AG04449 (cell line): ENCODE data around the gene SLPI.

Experiments used
- CTCF ChIA-PET: fragments of 350-600 bp; formaldehyde crosslinking; extraction: SDS; loops from one replicate; lab custom pipeline; 2021; ENCODE audit warnings: antibody characterized with exemption; lab: Yijun Ruan, JAX
- POLR2A ChIA-PET: fragments of 400-600, 350-600 bp; formaldehyde crosslinking; extraction: SDS; loops from one replicate; lab custom pipeline; 2020; ENCODE audit warnings: antibody characterized with exemption, inconsistent platforms; lab: Yijun Ruan, JAX
- DNase-seq: peaks from one replicate; pipeline ENCODE4 v3.0.0-alpha.2; 2010; ENCODE audit warnings: low read depth, low spot score
- H3K4me3 ChIP-seq: 2 replicates; pipeline ENCODE4 v1.5.1; 2011; ENCODE audit warnings: low read depth, mild to moderate bottlenecking, control low read depth, low read length
- TF ChIP-seq, protein P1 (sequence below): IDR thresholded peaks from one replicate; pipeline ENCODE4 v1.5.1; 2011; ENCODE audit warnings: mild to moderate bottlenecking, moderate library complexity, low read length, control low read depth, inconsistent platforms; ENCODE audit not compliant: insufficient read depth; ENCODE audit errors: missing control alignments

Gene SLPI

DNA sequence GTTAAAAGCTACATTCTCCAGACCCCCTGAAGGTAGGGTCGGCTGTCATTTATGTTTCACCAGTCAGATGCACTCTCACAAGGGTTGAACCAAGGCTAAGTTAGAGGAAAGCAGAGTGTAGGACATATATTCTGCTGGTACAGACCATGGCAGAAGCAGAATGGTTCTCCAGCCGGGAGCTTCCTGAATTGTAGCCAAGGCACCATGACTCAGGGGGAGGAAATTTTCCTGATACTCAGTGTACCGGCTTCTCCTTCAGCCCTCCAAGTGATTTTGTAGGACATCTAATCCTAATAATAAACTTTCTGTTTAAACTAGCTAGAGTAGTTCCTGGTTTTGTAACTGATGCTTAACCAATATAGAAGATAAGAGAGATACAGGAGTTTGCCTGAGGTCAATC is 14.2 kb upstream of the SLPI start:
- no peak for DNase-seq
- ChIA-PET POLR2A (no interaction called here), CTCF (interaction anchor here (1.1 to 7.5 kb wide), 3 partner anchors 14 to 166 kb away, joined by 3 to 57 read pairs (median 4); no protein-coding TSS in a partner anchor)
- TF ChIP-seq, protein P1, sequence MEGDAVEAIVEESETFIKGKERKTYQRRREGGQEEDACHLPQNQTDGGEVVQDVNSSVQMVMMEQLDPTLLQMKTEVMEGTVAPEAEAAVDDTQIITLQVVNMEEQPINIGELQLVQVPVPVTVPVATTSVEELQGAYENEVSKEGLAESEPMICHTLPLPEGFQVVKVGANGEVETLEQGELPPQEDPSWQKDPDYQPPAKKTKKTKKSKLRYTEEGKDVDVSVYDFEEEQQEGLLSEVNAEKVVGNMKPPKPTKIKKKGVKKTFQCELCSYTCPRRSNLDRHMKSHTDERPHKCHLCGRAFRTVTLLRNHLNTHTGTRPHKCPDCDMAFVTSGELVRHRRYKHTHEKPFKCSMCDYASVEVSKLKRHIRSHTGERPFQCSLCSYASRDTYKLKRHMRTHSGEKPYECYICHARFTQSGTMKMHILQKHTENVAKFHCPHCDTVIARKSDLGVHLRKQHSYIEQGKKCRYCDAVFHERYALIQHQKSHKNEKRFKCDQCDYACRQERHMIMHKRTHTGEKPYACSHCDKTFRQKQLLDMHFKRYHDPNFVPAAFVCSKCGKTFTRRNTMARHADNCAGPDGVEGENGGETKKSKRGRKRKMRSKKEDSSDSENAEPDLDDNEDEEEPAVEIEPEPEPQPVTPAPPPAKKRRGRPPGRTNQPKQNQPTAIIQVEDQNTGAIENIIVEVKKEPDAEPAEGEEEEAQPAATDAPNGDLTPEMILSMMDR: no peak
- no peak overlapping the region for H3K4me3 ChIP-seq

DNA sequence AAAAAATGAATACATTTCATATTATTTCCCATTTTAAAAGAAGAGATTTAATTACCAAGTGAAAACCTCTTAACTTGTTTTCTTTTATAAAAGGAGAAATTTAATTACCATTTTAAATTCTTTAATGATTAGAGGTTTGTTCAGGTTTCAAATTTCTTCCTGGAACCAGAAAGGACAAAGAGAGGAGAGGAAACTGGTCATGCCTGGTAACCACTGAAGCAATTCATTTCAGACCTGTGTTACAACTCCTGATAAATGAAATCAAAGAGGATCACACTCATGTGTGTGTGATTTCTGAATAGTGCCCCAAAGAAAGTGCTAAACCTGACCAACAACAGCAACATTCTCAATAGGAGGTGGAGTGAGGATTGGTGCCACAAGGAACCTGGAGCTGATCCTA is 12.6 kb upstream of the SLPI start:
- H3K4me3 ChIP-seq: no peak overlapping the region
- CTCF ChIA-PET: interaction anchor here (7.5 kb wide), 1 partner anchor 25 kb away, joined by 57 read pairs; no protein-coding TSS in a partner anchor
- TF ChIP-seq, protein P1: no peak
- POLR2A ChIA-PET: no interaction called here
- no peak for DNase-seq

DNA sequence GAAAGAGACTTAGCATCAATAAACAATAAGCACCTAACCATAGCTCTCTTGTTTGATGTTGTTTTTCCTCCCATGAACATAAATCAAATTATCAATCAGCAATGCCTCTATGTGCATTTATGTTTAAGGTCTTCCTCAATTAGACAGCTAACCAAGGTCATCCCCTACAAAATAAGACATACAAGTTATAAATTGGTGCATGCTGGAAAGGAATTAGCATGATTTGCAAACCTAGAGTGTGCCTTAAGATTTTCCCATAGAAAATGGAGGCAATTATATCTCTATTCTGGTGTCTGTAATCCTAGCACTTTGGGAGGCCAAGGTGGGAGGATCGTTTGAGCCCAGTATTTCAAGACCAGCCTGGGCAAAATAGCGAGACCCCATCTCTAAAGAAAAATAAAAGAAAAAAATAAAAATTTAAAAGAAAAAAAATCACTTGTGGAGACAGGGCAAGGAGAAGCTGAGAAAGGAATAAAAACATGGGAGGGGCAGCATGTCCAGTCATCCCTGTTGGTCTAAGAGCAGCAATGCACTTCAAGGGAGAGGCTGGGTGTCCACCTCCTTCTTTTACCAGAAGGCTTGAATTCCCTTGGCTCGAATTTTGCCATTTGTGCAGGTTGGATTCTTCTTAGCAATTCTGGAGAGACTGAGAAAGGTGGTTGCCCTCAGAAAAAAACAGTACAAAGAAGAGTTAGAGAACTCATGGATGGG is 9.3 kb upstream of the SLPI start:
- CTCF ChIA-PET: no interaction called here
- DNase-seq: no peak
- POLR2A ChIA-PET: no interaction called here
- H3K4me3 ChIP-seq: no peak overlapping the region
- TF ChIP-seq, protein P1: no peak

DNA sequence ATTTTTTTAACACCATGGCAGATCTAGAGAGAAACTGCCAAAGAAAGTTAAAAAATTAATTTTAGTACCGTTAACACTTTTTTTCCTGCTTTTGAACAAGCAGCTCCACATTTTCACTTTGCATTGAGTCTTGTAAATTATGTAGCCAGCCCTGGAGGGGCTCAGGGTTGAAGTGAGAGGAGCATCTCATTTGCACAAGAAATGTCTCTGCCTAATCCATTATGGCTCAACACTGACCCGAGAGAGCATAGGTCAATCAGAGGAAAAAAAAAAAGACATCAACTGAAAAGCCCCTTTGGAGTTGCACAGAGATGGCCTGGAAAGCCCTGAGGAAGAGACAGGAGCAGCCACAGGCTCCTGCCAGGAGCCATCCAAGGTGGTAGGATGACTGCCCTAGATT is 4.3 kb upstream of the SLPI start:
- TF ChIP-seq, protein P1: no peak
- CTCF ChIA-PET: interaction anchor here (1.2 kb wide), 1 partner anchor 42 kb away, joined by 4 read pairs; no protein-coding TSS in a partner anchor
- no peak for DNase-seq
- POLR2A ChIA-PET: no interaction called here
- H3K4me3 ChIP-seq: no peak overlapping the region

DNA sequence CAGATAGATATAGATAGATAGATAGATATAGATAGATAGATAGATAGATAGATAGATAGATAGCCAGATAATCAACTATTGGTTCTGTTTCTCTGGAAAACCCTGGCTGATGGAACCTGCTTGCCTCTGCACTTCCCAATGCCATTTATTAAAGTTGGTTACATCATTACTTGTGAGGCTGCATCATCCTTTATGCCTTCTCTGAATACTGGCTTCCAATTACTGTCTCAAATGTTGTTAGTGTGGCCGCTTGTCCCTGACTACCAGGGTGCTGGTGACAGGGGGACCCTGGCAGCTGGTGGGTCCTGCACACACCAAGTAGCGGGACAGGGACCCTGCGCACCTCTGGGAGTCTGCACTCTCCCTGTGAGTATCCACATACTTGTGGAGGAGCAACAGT is 3.9 kb upstream of the SLPI start:
- TF ChIP-seq, protein P1: no peak
- POLR2A ChIA-PET: no interaction called here
- DNase-seq: no peak
- H3K4me3 ChIP-seq: no peak overlapping the region
- CTCF ChIA-PET: no interaction called here

DNA sequence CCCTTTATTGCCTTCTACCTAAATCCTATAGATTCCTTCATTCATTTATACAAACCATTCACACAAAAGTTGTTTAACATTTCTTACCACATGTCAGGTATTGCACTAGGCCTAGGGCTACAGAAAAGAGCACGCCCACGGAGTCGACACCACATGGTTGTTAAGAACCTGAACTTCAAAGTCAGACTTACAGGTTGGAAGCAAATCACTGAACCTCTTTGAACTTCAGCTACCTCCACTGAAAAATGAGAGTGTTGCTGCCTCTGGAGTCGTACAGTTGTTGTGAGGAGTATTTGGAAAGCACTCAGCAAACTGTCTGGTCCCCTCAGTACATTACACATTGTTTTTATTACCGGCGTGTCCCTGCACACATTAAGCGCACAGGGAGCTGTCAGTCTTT is 3.3 kb upstream of the SLPI start:
- H3K4me3 ChIP-seq: no peak overlapping the region
- ChIA-PET CTCF (no interaction called here), POLR2A (no interaction called here)
- no peak for DNase-seq
- TF ChIP-seq, protein P1: no peak
